Umbilical cord (tissue), 2 donors: ENCODE data around the gene PIGC. TPM values are rescaled to one million over a fixed set of nuclear protein-coding genes. Genes with fewer than 3 reads are reported as not detected.

Source experiments
- DNase-seq: peaks from one replicate; pipeline ENCODE4 v3.0.0-alpha.2; 2015; ENCODE audit warnings: low spot score
- total RNA-seq: library from RNA; depleted of rRNA; stranded (reverse); fragments of >200 nt; gene quantifications from one replicate; pipeline ENCODE4 v1.2.3, GENCODE V29; 2014; ENCODE audit warnings: low replicate concordance; ENCODE audit not compliant: insufficient read depth

PIGC gene
- total RNA-seq, 1 donor from 2014 or later: 45.0 TPM

DNA sequence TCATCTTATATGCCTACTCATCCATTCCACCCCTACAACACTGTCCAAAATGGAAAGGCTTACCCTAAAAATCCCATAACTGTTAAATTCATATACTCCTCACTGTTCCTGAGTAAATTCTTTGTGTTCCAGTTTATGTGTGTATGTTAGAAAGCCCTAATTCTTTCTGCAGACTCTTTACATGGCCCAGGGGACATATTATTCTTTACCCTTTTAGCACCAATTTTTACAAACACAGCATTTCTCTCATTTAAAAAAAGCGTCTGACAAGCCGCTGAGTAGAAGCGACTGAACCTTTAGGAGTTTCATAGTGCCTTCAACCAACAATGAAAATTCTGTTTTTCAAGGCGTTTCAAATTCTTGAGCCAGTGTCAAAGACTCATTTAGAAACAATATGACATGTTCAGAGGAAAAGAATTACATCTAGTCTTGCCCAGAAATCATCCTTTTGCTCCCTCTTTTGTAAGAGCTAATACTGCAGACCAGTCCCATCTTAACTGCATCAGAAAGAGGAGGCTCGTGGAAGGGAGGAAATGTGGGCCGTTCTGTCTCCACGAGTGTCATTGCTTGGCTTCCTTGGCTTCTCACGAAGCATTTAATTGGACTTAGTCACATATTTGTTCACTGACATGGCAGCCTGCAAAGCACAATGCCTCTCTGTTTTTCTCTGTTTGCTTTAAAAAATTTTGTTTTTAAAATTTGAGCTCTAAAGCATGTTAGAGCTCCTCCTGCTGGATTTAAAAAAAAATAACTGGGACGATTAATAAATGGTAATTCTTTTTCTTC, 44.7 kb downstream of the PIGC start:
- DNase-seq: peak; percentile 80

DNA sequence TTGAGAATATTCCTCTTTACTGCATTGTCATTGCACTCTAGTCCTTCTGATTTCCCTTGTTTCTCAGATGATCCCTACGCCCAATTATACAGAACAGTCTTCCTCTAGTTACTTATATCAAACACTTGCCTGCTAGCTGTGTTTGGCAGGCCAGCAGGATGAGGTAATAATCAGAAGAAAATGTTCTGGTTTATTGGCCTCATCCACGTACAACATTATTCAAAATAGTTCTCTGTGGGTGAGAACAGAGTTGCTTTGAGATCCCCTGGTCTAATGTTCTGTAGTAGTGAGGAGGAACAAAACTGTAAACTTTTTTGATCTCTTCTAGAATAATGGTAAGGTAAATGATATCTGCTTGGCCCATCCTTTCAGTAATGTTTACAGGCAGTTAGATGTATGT, 45.7 kb downstream of the PIGC start:
- peak; percentile 62 for DNase-seq

DNA sequence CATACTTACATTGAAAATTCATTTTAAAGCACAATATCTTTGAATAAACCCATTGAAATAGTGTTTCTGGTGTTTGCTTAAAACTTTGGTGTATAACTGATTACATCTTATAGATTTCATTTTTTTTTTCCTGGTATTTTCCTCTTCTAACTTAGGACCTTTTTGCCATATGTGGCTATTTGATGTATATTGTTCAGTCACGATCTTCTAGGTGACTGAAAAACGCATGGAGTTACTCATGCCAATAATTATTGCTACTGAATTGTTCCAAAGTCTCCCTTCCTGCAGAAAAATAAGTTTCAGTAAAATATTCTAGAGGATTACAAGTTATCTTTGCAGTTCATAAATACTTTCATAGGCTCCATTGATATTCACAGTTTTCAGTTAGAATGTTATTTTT, 46.2 kb downstream of the PIGC start:
- no peak for DNase-seq

DNA sequence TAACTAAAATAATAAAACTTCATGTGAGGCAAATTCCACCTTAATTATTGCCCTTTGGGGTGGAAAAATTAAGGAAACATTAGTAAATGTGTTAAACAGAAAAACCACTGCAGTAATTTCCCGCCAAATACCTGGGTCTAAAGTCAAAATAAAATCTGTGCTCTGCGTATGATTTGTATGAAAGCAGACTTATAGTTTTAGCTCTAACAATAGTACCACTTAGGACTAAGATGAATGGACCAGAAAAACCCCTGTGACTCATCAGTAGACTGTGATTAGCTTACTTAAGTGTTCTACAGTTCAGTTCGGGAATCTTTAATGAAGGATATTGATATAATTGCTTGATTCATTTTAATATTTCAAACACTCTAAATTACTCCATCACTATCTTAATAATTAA, 46.6 kb downstream of the PIGC start:
- DNase-seq: peak; percentile 53

DNA sequence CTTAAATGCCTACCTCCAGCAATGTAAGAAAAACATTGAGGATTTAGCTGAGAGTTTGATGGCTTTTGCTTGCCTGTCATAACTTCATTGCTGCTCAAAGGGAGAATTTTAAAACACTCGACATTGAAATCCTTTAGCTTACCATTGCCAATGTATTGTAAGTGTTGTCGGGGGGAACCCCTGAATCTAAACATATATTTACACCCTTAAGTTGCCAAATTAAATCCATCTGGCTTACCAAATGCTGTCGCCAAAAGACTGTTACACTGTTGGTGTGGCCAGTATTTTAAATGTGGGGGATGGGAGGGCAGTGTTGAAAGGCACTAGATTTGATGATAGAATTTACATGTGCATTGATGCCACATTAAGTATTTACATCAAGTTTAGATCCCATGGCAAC, 48.3 kb downstream of the PIGC start:
- no peak for DNase-seq

DNA sequence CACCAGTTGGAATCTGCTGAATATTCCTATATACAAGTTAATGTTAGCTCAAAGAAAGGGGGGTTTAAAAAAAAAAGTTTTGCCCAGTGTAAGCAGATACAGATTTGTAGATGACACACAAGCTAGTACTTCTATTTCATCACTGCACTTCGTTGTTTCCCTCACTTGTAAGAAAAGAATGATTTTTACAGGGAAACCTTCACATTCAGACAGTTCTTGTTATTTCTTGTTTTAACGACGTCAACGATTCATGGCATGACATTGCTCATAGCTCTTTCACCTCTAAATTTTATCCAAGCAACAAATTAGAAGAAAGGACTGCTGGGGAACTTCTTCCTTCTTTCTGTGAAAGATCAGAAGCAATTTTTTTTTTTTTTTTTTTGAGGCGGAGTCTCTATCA, 49.1 kb downstream of the PIGC start:
- peak; percentile 26 for DNase-seq

DNA sequence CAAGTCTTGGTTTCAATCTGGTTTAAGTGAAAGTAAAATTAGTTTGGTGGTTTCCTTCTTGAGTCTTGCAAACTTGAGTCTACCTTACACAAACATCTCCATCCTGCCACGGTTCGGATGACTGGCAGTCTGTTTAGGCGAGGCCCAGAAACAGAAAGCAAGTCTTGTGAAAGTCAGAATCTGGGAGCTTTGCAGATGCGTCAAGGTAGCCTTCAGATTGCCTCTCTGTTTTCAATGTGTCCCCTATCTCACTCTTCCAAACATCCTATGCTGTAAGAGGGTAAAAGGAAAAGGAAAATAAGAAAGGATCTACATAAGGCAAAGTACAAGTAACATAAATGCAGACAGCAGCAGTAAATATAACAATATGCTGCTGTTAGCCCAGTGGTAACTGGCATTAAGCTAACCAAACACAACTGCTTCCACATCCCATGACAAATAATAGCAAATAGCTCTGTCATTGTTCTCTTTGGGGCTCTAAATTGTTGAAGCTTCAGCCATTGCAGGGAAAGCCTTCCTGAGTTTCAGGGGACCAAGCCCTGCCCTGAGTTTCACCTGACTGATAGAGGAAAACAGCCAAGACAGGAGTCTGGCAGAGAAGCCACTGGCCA, 49.6 kb downstream of the PIGC start:
- DNase-seq: peak; percentile 29

DNA sequence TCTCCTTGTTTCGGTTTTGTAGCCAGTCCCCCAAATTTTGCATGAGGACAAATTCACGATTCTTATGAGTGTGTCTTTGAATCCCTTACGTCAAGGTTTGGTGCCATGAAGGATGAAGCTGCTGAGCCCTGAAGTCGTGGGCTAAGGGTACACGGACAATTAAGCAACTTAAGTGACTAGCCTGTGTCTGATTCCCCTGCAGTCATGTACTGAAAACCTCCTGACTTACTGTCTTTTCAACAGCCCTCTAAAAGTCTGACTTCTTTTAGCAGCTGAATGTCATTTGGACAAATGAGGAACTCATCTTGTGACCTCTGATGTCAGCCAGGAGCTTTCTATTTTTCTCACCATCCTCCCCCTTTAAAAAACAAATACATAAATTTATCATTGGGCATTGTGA, 50.5 kb downstream of the PIGC start:
- no peak for DNase-seq

DNA sequence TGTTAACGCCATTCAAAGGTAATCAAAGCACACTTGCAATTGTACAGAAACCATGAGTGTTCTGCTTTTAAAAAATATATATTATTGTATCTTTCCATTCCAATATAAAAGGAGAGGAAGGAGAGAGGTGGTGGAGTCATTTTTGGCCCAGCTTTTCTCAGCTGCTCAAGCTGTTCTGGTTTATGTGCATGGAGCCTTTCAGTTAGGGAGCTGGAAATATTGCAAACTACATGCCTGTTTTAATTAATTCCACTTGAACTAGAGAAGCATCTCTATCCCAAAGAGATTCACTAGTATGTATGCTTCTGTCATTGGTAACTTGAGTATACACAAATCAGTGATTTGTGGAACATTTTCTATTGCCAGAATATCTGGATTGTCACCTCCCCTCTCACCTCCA, 51.9 kb downstream of the PIGC start:
- DNase-seq: peak; percentile 33

Other genes with a start within 250 kb of the PIGC start
- not detected for gene C1orf105, start 23.4 kb downstream of the PIGC start, total RNA-seq
- gene SUCO, start 89.1 kb upstream of the PIGC start, total RNA-seq: 67.2 TPM
- 1.4 TPM for gene FASLG, start 215.0 kb upstream of the PIGC start, total RNA-seq